Measurements from ENCODE around the gene NDUFA7.

- no peak for TF ChIP-seq CTCF (IDR thresholded peaks at IDR 0.05; ENCODE audit: insufficient read depth, low read length)
- no peak for TF ChIP-seq POLR2AphosphoS5 (IDR thresholded peaks at IDR 0.05; ENCODE audit: low read depth)
- no peak for TF ChIP-seq REST (IDR thresholded peaks at IDR 0.05; ENCODE audit: insufficient replicate concordance, low read depth)
These were observed 9.5 kb downstream of the NDUFA7 start for GRCh38 chr19:8311461-8312260.

Measured in HL-60 (cell line).